GM12878 (cell line): ENCODE results near the gene OR5B3. TPM values are rescaled to one million over a fixed set of nuclear protein-coding genes. Genes with fewer than 3 reads are reported as not detected.

Experiments used
- ATAC-seq: fragments of 200-7000 bp; cut with Tn5 transposase; 3 replicates; pipeline ENCODE4 v1.9.1; 2020; ENCODE audit warnings: mild to moderate bottlenecking, moderate library complexity
- BruUV-seq: library from RNA; stranded (reverse); fragments of 400-500 nt; replicated peaks from 2 replicates; lab custom pipeline; 2021; lab: Mats Ljungman, UMichigan
- CTCF ChIA-PET: fragments of 300-600 bp; sonication (Branson Sonifier 250); formaldehyde crosslinking; extraction: SDS; loops from one replicate; lab custom pipeline; 2021; ENCODE audit warnings: inconsistent platforms; lab: Yijun Ruan, JAX
- POLR2A ChIA-PET: fragments of 350-600 bp; formaldehyde crosslinking; extraction: SDS; loops from one replicate; lab custom pipeline; 2021; ENCODE audit warnings: inconsistent platforms; lab: Charles Lee
- RAD21 ChIA-PET: fragments of 300-600 bp; sonication (Branson Sonifier 250); formaldehyde crosslinking; loops from one replicate; lab custom pipeline; 2023; ENCODE audit warnings: antibody characterized with exemption; ENCODE audit not compliant: unreplicated experiment; lab: Charles Lee
- SMC1A ChIA-PET: fragments of 300-600 bp; sonication (Branson Sonifier 250); formaldehyde crosslinking; loops from one replicate; lab custom pipeline; 2023; ENCODE audit not compliant: unreplicated experiment, uncharacterized antibody; lab: Charles Lee
- DNase-seq: peaks from one replicate; pipeline ENCODE4 v3.0.0-alpha.2; 2011; ENCODE audit warnings: low read depth, low spot score
- FAIRE-seq: peaks from 3 replicates; lab custom pipeline; 2011; peaks lifted over from hg19 to GRCh38; lab: Jason Lieb, UNC
- H2AFZ ChIP-seq: 2 replicates; pipeline ENCODE4 v1.6.0; 2011; ENCODE audit warnings: low read depth, low read length, control low read depth; ENCODE audit not compliant: control insufficient read depth
- H3K27ac ChIP-seq: 2 replicates; pipeline ENCODE4 v1.5.1; 2011; ENCODE audit warnings: control low read depth; ENCODE audit not compliant: control insufficient read depth, insufficient read depth
- H3K27me3 ChIP-seq, 2 experiments: replicated peaks in 1 of 2; 2 replicates each; pipeline versions ENCODE4 v1.6.0 to v1.6.1; 2011; ENCODE audit warnings: low read length in 1 of 2; ENCODE audit not compliant: control insufficient read depth in 2 of 2, insufficient read depth in 2 of 2
- H3K36me3 ChIP-seq, 2 experiments: 2 replicates each; pipeline ENCODE4 v1.5.1; 2011; ENCODE audit warnings: low read length in 1 of 2; ENCODE audit not compliant: control insufficient read depth in 2 of 2, insufficient read depth in 2 of 2
- H3K4me1 ChIP-seq: 2 replicates; pipeline ENCODE4 v1.6.1; 2011; ENCODE audit warnings: mild to moderate bottlenecking, low read length, moderate library complexity, mixed read lengths; ENCODE audit not compliant: control insufficient read depth, insufficient read depth
- H3K4me2 ChIP-seq: 2 replicates; pipeline ENCODE4 v1.6.0; 2011; ENCODE audit warnings: control low read depth; ENCODE audit not compliant: control insufficient read depth, insufficient read depth
- H3K4me3 ChIP-seq: fragments of 200-600 bp; sonication (generic); 2 replicates; pipeline ENCODE4 v1.5.1; 2016
- H3K79me2 ChIP-seq: 2 replicates; pipeline ENCODE4 v1.6.0; 2011; ENCODE audit warnings: low read length; ENCODE audit not compliant: control insufficient read depth, insufficient read depth
- H3K9ac ChIP-seq: 2 replicates; pipeline ENCODE4 v1.8.0; 2011; ENCODE audit warnings: low read length, control low read depth, mixed read lengths; ENCODE audit not compliant: control insufficient read depth, insufficient read depth
- H3K9me3 ChIP-seq: replicated peaks from 3 replicates; pipeline ENCODE4 v1.5.1; 2011; ENCODE audit warnings: mild to moderate bottlenecking, low read length; ENCODE audit not compliant: control insufficient read depth, insufficient read depth
- H4K20me1 ChIP-seq: 2 replicates; pipeline ENCODE4 v1.6.0; 2011; ENCODE audit not compliant: control insufficient read depth, insufficient read depth
- ATF7 ChIP-seq: fragments of 450-650 bp; IDR thresholded peaks from 2 replicates; pipeline ENCODE4 v1.6.1; 2016; ENCODE audit warnings: low read depth, mild to moderate bottlenecking
- CBX3 ChIP-seq: fragments of 200-600 bp; sonication (generic); IDR thresholded peaks from 2 replicates; pipeline ENCODE4 v1.6.1; 2016; ENCODE audit warnings: low read depth, borderline replicate concordance
- CHD2 ChIP-seq: IDR thresholded peaks from 2 replicates; pipeline ENCODE4 v1.6.1; 2011; ENCODE audit warnings: low read depth, low read length, improper control_type of control experiment, borderline replicate concordance
- EZH2 ChIP-seq: IDR thresholded peaks from 2 replicates; pipeline ENCODE4 v1.6.1; 2012; ENCODE audit warnings: low read depth, mild to moderate bottlenecking, control low read depth, inconsistent platforms, low read length, borderline replicate concordance; ENCODE audit not compliant: control insufficient read depth
- JUNB ChIP-seq: IDR thresholded peaks from 2 replicates; pipeline ENCODE4 v1.6.1; 2016; ENCODE audit warnings: antibody characterized with exemption, mild to moderate bottlenecking
- RBBP5 ChIP-seq: fragments of 200-600 bp; sonication (generic); conservative IDR thresholded peaks from 2 replicates; pipeline ENCODE4 v1.6.1; 2016
- RCOR1 ChIP-seq: conservative IDR thresholded peaks from 2 replicates; pipeline ENCODE4 v1.6.1; 2012; ENCODE audit warnings: low read depth, low read length, improper control_type of control experiment
- RFX5 ChIP-seq: IDR thresholded peaks from 2 replicates; pipeline ENCODE4 v1.6.1; 2011; ENCODE audit warnings: low read depth, low read length, improper control_type of control experiment
- WGBS: methylation state at CpG from one replicate; pipeline ENCODE4 v1.1.6; 2016; ENCODE audit warnings: low lambda C conversion rate; ENCODE audit not compliant: insufficient replicate concordance, insufficient coverage; ENCODE audit errors: missing lambda C conversion rate; 5-methylcytosine and 5-hydroxymethylcytosine counted together
- in situ Hi-C: fragments of 300-500 bp; cut with MboI; formaldehyde crosslinking; loops from 9 replicates; pipeline ENCODE4 v1.14.3; 2018; ENCODE audit warnings: mixed read lengths
- intact Hi-C: fragments of 100-400 bp; cut with micrococcal nuclease; formaldehyde crosslinking; loops from one replicate; pipeline ENCODE4 v1.14.2; 2022; ENCODE audit not compliant: unreplicated experiment
- polyA plus RNA-seq, 11 experiments: library from polyadenylated mRNA; depleted of rRNA in 4 of 11; unstranded in 6 of 11; stranded (reverse) in 5 of 11; fragments of >200 nt; fragmentation: Nextera tagmentation in 4 of 11; fragmentation: Illumina TruSeq in 1 of 11; extraction: Ambion mirVana in 4 of 11; extraction: Trizol in 1 of 11; gene quantifications; 1 replicate in 1 of 11; 2 replicates in 10 of 11; pipeline versions ENCODE4 v1.2.1 to v1.2.3, GENCODE V29; 2011 to 2016; ENCODE audit warnings: inconsistent platforms in 2 of 11, missing spikeins in 2 of 11, low read depth in 1 of 11
- total RNA-seq, 4 experiments: library from RNA; depleted of rRNA in 3 of 4; stranded (reverse); fragments of >200 nt in 3 of 4; fragmentation: Illumina TruSeq in 1 of 4; extraction: Trizol in 1 of 4; gene quantifications; 2 replicates each; pipeline versions ENCODE4 v1.2.1 to v1.2.3, GENCODE V29; 2013 to 2021
- TF ChIP-seq, protein P1 (sequence below): fragments of 450-650 bp; formaldehyde crosslinking; IDR thresholded peaks from 2 replicates; pipeline ENCODE4 v1.4.0; 2020; ENCODE audit warnings: mild to moderate bottlenecking, moderate library complexity
- TF ChIP-seq, protein P2 (sequence below): IDR thresholded peaks from 2 replicates; pipeline ENCODE4 v1.6.1; 2011; ENCODE audit warnings: borderline replicate concordance, low read depth, mild to moderate bottlenecking, moderate library complexity, mixed read lengths, low read length; ENCODE audit not compliant: insufficient read depth; ENCODE audit errors: extremely low read length
- TF ChIP-seq, protein P3 (sequence below): fragments of 150-350 bp; IDR thresholded peaks from 2 replicates; pipeline ENCODE4 v1.6.1; 2014; ENCODE audit warnings: mild to moderate bottlenecking, low read depth, low read length
- TF ChIP-seq, protein P4 (sequence below): IDR thresholded peaks from 2 replicates; pipeline ENCODE4 v1.6.1; 2011; ENCODE audit warnings: low read depth, low read length, improper control_type of control experiment, borderline replicate concordance

OR5B3 gene
- total and polyA plus RNA-seq, 10 of the 15 experiments (the other 5 are each of a cell fraction or from before 2014, with no cell fraction given), result not detected

DNA sequence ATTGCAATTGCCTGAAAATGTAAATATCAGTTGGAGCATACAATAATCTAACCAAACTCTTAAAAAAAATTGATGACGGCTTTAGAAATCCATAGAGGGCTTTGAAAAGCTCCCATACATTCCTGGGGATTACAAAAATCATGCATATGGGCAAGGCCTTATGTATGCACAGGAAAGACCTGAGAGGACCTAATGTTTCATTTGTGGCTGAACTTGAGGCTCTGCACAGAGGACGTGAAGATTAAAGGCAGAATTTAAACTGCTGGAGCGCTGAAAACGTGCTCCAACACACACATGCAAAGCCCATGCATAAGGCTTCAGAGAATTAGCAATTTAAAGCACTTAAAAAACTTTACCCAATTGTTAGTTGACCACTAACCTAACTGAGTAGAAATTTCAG lies 31.8 kb upstream of the OR5B3 start:
- ChIA-PET POLR2A (no interaction called here), SMC1A (interaction anchor here (1.2 kb wide), 1 partner anchor 84 kb away, joined by 3 read pairs; no protein-coding TSS in a partner anchor), CTCF (no interaction called here), RAD21 (no interaction called here)
- H4K20me1 ChIP-seq, result no peaks in the 10 kb centered on the region
- no peaks in the 10 kb centered on the region for H3K27me3 ChIP-seq
- H3K9ac ChIP-seq, result no peak overlapping the region
- H3K79me2 ChIP-seq, result no peaks in the 10 kb centered on the region
- no peak overlapping the region for H2AFZ ChIP-seq
- no peak for ATAC-seq
- TF ChIP-seq, protein P1, sequence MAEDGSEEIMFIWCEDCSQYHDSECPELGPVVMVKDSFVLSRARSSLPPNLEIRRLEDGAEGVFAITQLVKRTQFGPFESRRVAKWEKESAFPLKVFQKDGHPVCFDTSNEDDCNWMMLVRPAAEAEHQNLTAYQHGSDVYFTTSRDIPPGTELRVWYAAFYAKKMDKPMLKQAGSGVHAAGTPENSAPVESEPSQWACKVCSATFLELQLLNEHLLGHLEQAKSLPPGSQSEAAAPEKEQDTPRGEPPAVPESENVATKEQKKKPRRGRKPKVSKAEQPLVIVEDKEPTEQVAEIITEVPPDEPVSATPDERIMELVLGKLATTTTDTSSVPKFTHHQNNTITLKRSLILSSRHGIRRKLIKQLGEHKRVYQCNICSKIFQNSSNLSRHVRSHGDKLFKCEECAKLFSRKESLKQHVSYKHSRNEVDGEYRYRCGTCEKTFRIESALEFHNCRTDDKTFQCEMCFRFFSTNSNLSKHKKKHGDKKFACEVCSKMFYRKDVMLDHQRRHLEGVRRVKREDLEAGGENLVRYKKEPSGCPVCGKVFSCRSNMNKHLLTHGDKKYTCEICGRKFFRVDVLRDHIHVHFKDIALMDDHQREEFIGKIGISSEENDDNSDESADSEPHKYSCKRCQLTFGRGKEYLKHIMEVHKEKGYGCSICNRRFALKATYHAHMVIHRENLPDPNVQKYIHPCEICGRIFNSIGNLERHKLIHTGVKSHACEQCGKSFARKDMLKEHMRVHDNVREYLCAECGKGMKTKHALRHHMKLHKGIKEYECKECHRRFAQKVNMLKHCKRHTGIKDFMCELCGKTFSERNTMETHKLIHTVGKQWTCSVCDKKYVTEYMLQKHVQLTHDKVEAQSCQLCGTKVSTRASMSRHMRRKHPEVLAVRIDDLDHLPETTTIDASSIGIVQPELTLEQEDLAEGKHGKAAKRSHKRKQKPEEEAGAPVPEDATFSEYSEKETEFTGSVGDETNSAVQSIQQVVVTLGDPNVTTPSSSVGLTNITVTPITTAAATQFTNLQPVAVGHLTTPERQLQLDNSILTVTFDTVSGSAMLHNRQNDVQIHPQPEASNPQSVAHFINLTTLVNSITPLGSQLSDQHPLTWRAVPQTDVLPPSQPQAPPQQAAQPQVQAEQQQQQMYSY (CRISPR knock-in tag), result no peak
- TF ChIP-seq CHD2 (no peak), ATF7 (no peak), JUNB (no peak), CBX3 (no peak), EZH2 (no peak), RFX5 (no peak), RCOR1 (no peak), RBBP5 (no peak)
- TF ChIP-seq, protein P2, sequence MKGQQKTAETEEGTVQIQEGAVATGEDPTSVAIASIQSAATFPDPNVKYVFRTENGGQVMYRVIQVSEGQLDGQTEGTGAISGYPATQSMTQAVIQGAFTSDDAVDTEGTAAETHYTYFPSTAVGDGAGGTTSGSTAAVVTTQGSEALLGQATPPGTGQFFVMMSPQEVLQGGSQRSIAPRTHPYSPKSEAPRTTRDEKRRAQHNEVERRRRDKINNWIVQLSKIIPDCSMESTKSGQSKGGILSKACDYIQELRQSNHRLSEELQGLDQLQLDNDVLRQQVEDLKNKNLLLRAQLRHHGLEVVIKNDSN, result no peak
- TF ChIP-seq, protein P3, sequence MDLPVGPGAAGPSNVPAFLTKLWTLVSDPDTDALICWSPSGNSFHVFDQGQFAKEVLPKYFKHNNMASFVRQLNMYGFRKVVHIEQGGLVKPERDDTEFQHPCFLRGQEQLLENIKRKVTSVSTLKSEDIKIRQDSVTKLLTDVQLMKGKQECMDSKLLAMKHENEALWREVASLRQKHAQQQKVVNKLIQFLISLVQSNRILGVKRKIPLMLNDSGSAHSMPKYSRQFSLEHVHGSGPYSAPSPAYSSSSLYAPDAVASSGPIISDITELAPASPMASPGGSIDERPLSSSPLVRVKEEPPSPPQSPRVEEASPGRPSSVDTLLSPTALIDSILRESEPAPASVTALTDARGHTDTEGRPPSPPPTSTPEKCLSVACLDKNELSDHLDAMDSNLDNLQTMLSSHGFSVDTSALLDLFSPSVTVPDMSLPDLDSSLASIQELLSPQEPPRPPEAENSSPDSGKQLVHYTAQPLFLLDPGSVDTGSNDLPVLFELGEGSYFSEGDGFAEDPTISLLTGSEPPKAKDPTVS, result no peak
- TF ChIP-seq, protein P4, sequence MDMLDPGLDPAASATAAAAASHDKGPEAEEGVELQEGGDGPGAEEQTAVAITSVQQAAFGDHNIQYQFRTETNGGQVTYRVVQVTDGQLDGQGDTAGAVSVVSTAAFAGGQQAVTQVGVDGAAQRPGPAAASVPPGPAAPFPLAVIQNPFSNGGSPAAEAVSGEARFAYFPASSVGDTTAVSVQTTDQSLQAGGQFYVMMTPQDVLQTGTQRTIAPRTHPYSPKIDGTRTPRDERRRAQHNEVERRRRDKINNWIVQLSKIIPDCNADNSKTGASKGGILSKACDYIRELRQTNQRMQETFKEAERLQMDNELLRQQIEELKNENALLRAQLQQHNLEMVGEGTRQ, result no peak
- H3K4me2 ChIP-seq, result no peak overlapping the region
- WGBS, result 0% methylated on average over 4 of the region's 4 CpGs
- in situ Hi-C loops, result no loop called here
- H3K9me3 ChIP-seq, result no peaks in the 10 kb centered on the region
- no peak for DNase-seq
- no peaks in the 10 kb centered on the region for H3K4me1 ChIP-seq
- H3K4me3 ChIP-seq, result no peak overlapping the region
- no peak overlapping the region for H3K27ac ChIP-seq
- H3K36me3 ChIP-seq, result no peaks in the 10 kb centered on the region
- BruUV-seq, result no TSS peak
- intact Hi-C loops, result no loop called here
- no peak for FAIRE-seq
